Caco-2 (cell line): ENCODE data around the gene ADGRG3. TPM values are rescaled to one million over a fixed set of nuclear protein-coding genes. Genes with fewer than 3 reads are reported as not detected.
A peak's percentile ranks its signal among the peaks of the same experiment; 100 is the strongest.

Experiments
- BruUV-seq: library from RNA; stranded (reverse); fragments of 400-500 nt; replicated peaks from 2 replicates; lab custom pipeline; 2021; lab: Mats Ljungman, UMichigan
- CTCF ChIA-PET: fragments of 300-600 bp; sonication (Branson Sonifier 250); formaldehyde crosslinking; loops from one replicate; lab custom pipeline; 2022; ENCODE audit warnings: antibody characterized with exemption; lab: Charles Lee
- POLR2A ChIA-PET: fragments of 300-600 bp; sonication (Branson Sonifier 250); formaldehyde crosslinking; loops from one replicate; lab custom pipeline; 2022; ENCODE audit warnings: antibody characterized with exemption; lab: Charles Lee
- DNase-seq, 2 experiments: peaks; one replicate each; pipeline versions ENCODE4 v3.0.0 to v3.0.0-alpha.2; 2020 to 2022
- H3K27me3 ChIP-seq: replicated peaks from 2 replicates; pipeline ENCODE4 v1.6.0; 2011; ENCODE audit warnings: low read length; ENCODE audit not compliant: control insufficient read depth, insufficient read depth
- H3K36me3 ChIP-seq: 2 replicates; pipeline ENCODE4 v1.5.1; 2011; ENCODE audit warnings: low read length; ENCODE audit not compliant: control insufficient read depth, insufficient read depth
- H3K4me1 ChIP-seq: fragments of 250-450 bp; sonication (Bioruptor Pico); 2 replicates; pipeline ENCODE4 v1.5.1; 2020; ENCODE audit warnings: mild to moderate bottlenecking
- H3K4me3 ChIP-seq: 2 replicates; pipeline ENCODE4 v1.5.1; 2011; ENCODE audit warnings: low read depth, mild to moderate bottlenecking, control low read depth, low read length
- H3K9me3 ChIP-seq: fragments of 250-450 bp; sonication (Bioruptor Pico); 2 replicates; pipeline ENCODE4 v1.5.1; 2020; ENCODE audit warnings: mild to moderate bottlenecking, moderate library complexity
- H3K27ac Mint-ChIP-seq: one replicate; pipeline ENCODE4 v1.8.0; 2022; ENCODE audit warnings: mixed read lengths; ENCODE audit not compliant: unreplicated experiment
- H3K27me3 Mint-ChIP-seq: one replicate; pipeline ENCODE4 v1.8.0; 2022; ENCODE audit warnings: mixed read lengths; ENCODE audit not compliant: insufficient read depth, unreplicated experiment
- H3K36me3 Mint-ChIP-seq: one replicate; pipeline ENCODE4 v1.8.0; 2022; ENCODE audit warnings: mild to moderate bottlenecking, mixed read lengths; ENCODE audit not compliant: insufficient read depth, unreplicated experiment
- H3K4me1 Mint-ChIP-seq: one replicate; pipeline ENCODE4 v1.8.0; 2022; ENCODE audit warnings: low read depth, mixed read lengths; ENCODE audit not compliant: unreplicated experiment
- H3K4me3 Mint-ChIP-seq: one replicate; pipeline ENCODE4 v1.8.0; 2022; ENCODE audit warnings: mild to moderate bottlenecking, moderate library complexity, mixed read lengths; ENCODE audit not compliant: unreplicated experiment
- H3K9me3 Mint-ChIP-seq: one replicate; pipeline ENCODE4 v1.8.0; 2022; ENCODE audit warnings: mixed read lengths; ENCODE audit not compliant: unreplicated experiment
- CTCF ChIP-seq, 2 experiments: fragments of 200-600 bp in 1 of 2; IDR thresholded peaks; 1 replicate in 1 of 2; 2 replicates in 1 of 2; pipeline versions ENCODE4 v1.5.1 to v1.8.0; 2011 to 2022; ENCODE audit warnings: antibody characterized with exemption in 1 of 2, control low read depth in 1 of 2, inconsistent platforms in 1 of 2, low read depth in 1 of 2, low read length in 1 of 2, mild to moderate bottlenecking in 1 of 2, moderate library complexity in 1 of 2; ENCODE audit not compliant: insufficient read depth in 1 of 2, severe bottlenecking in 1 of 2, unreplicated experiment in 1 of 2
- intact Hi-C: fragments of 100-400 bp; cut with micrococcal nuclease; formaldehyde crosslinking; loops from one replicate; pipeline ENCODE4 v1.10.0; 2022; ENCODE audit not compliant: unreplicated experiment
- total RNA-seq: library from RNA; stranded (reverse); gene quantifications from 2 replicates; pipeline ENCODE4 v1.2.3, GENCODE V29; 2022

Gene ADGRG3
- total RNA-seq, 1 experiment from 2014 or later = 0.25 TPM

GRCh38 chr16:57623251-57624043 is 44.7 kb upstream of the ADGRG3 start:
- H3K4me1 Mint-ChIP-seq = peaks cover 44% of the 10 kb centered on the region
- no TSS peak for BruUV-seq
- ChIA-PET CTCF (interaction anchor here (0.8 to 1.8 kb wide), 3 partner anchors 15 to 32 kb away, joined by 3 to 10 read pairs (median 5); no protein-coding TSS in a partner anchor), POLR2A (no interaction called here)
- no peak overlapping the region for H3K27ac Mint-ChIP-seq
- no peaks in the 10 kb centered on the region for H3K9me3 Mint-ChIP-seq
- Histone ChIP-seq H3K4me1 (peaks cover 48% of the 10 kb centered on the region), H3K4me3 (no peak overlapping the region), H3K27me3 (no peaks in the 10 kb centered on the region), H3K36me3 (peaks cover 3% of the 10 kb centered on the region), H3K9me3 (no peaks in the 10 kb centered on the region)
- no peak for DNase-seq
- peaks cover 35% of the 10 kb centered on the region for H3K36me3 Mint-ChIP-seq
- intact Hi-C loops = no loop called here
- H3K27me3 Mint-ChIP-seq = no peaks in the 10 kb centered on the region
- no peak overlapping the region for H3K4me3 Mint-ChIP-seq
- TF ChIP-seq CTCF (IDR thresholded peaks at IDR 0.05; ENCODE audit: insufficient read depth in 1 of 2, low read depth in 1 of 2, low read length in 1 of 2, severe bottlenecking in 1 of 2, unreplicated experiment in 1 of 2) = no peak

GRCh38 chr16:57624044-57624688 is 43.9 kb upstream of the ADGRG3 start:
- intact Hi-C loops = no loop called here
- ChIA-PET POLR2A (no interaction called here), CTCF (interaction anchor here (1.3 to 1.8 kb wide), 2 partner anchors 15 to 24 kb away, joined by 5 to 10 read pairs; no protein-coding TSS in a partner anchor)
- H3K27me3 ChIP-seq = no peaks in the 10 kb centered on the region
- H3K36me3 ChIP-seq = peaks cover 3% of the 10 kb centered on the region
- H3K9me3 ChIP-seq = no peaks in the 10 kb centered on the region
- H3K4me3 ChIP-seq = no peak overlapping the region
- Mint-ChIP-seq H3K27me3 (no peaks in the 10 kb centered on the region), H3K4me3 (no peak overlapping the region), H3K36me3 (peaks cover 35% of the 10 kb centered on the region), H3K9me3 (no peaks in the 10 kb centered on the region), H3K27ac (peak overlapping the region; percentile 66), H3K4me1 (peaks cover 44% of the 10 kb centered on the region)
- DNase-seq = peak in 1 of 2 experiments; percentile 47
- BruUV-seq = no TSS peak
- H3K4me1 ChIP-seq = peaks cover 44% of the 10 kb centered on the region
- no peak for TF ChIP-seq CTCF (IDR thresholded peaks at IDR 0.05; ENCODE audit: insufficient read depth in 1 of 2, low read depth in 1 of 2, low read length in 1 of 2, severe bottlenecking in 1 of 2, unreplicated experiment in 1 of 2)

- Mint-ChIP-seq H3K27me3 (no peaks in the 10 kb centered on the region), H3K4me3 (no peak overlapping the region), H3K36me3 (peaks cover 30% of the 10 kb centered on the region), H3K4me1 (peaks cover 37% of the 10 kb centered on the region), H3K27ac (peak overlapping the region; percentile 66), H3K9me3 (no peaks in the 10 kb centered on the region)
- H3K27me3 ChIP-seq = no peaks in the 10 kb centered on the region
- no TSS peak for BruUV-seq
- CTCF ChIA-PET = interaction anchor here (1.8 kb wide), 1 partner anchor 25 kb away, joined by 10 read pairs; no protein-coding TSS in a partner anchor
- intact Hi-C loops = no loop called here
- no peak for TF ChIP-seq CTCF (IDR thresholded peaks at IDR 0.05; ENCODE audit: insufficient read depth in 1 of 2, low read depth in 1 of 2, low read length in 1 of 2, severe bottlenecking in 1 of 2, unreplicated experiment in 1 of 2)
- H3K4me3 ChIP-seq = no peak overlapping the region
- no peak for DNase-seq
- peaks cover 39% of the 10 kb centered on the region for H3K4me1 ChIP-seq
- H3K9me3 ChIP-seq = no peaks in the 10 kb centered on the region
- POLR2A ChIA-PET = no interaction called here
- H3K36me3 ChIP-seq = peaks cover 3% of the 10 kb centered on the region
Observed at GRCh38 chr16:57624806-57625500, 43.2 kb upstream of the ADGRG3 start.
